Left lobe of liver (tissue), 2 donors: ENCODE measurements around the gene AP2S1. TPM values are rescaled to one million over a fixed set of nuclear protein-coding genes. Genes with fewer than 3 reads are reported as not detected.
"Not testable (repeated sequence)": the region's sequence is repeated elsewhere in the genome, so short reads cannot be mapped to it uniquely, and the experiment has no call there.

Source experiments
- ATAC-seq: fragments of 200-7000 bp; cut with Tn5 transposase; one replicate; pipeline ENCODE4 v1.9.1; 2020; ENCODE audit warnings: mild to moderate bottlenecking, moderate library complexity
- DNase-seq: peaks from one replicate; pipeline ENCODE4 v3.0.0-alpha.2; 2020; ENCODE audit warnings: low spot score
- total RNA-seq: library from RNA; stranded (reverse); gene quantifications from one replicate; pipeline ENCODE4 v1.2.1, GENCODE V29; 2021
- donor health status: DM: no; HTN: no; CAD: no; lungs with moderate emphysema.
- donor health status: DM: no; HTN: yes; CAD: no.

Gene AP2S1
- 89.1 TPM for total RNA-seq

GRCh38 chr19:46850228-46851203, at the start of gene AP2S1:
TSS of gene AP2S1 (minus strand) at chr19:46850846. CDS start at chr19:46850766, 80 bp downstream.
- DNase-seq (peak; percentile 98), ATAC-seq (peak; percentile 87)

- ATAC-seq = no peak
- peak; percentile 35 for DNase-seq
These were observed 49.7 kb upstream of the AP2S1 start for GRCh38 chr19:46900341-46900740.

GRCh38 chr19:46898731-46899130, 48.1 kb upstream of the AP2S1 start:
- no peak for DNase-seq
- ATAC-seq = peak; percentile 22

GRCh38 chr19:46896076-46896794, 45.6 kb upstream of the AP2S1 start:
- DNase-seq (peak; percentile 85), ATAC-seq (peak; percentile 86)

GRCh38 chr19:46892252-46893179, 41.9 kb upstream of the AP2S1 start:
- DNase-seq (no peak), ATAC-seq (no peak)

GRCh38 chr19:46890423-46891170, 40.0 kb upstream of the AP2S1 start:
- DNase-seq (peak; percentile 79), ATAC-seq (peak; percentile 87)

GRCh38 chr19:46887240-46887782, 36.7 kb upstream of the AP2S1 start:
- ATAC-seq (no peak), DNase-seq (no peak)

- ATAC-seq (no peak), DNase-seq (no peak)
These were observed 36.0 kb upstream of the AP2S1 start for GRCh38 chr19:46886546-46887239.

GRCh38 chr19:46885411-46885810, 34.8 kb upstream of the AP2S1 start:
- DNase-seq = no peak
- peak; percentile 68 for ATAC-seq

GRCh38 chr19:46882751-46883150, 32.1 kb upstream of the AP2S1 start:
- not testable (repeated sequence) for DNase-seq, ATAC-seq

- no peak for ATAC-seq
- DNase-seq = peak; percentile 26
These were observed 31.4 kb upstream of the AP2S1 start for GRCh38 chr19:46882034-46882433.

GRCh38 chr19:46881092-46881491, 30.4 kb upstream of the AP2S1 start:
- DNase-seq (no peak), ATAC-seq (no peak)

- ATAC-seq = no peak
- DNase-seq = no peak
These were observed 29.8 kb upstream of the AP2S1 start for GRCh38 chr19:46880431-46880830.

- DNase-seq (peak; percentile 53), ATAC-seq (peak; percentile 45)
These were observed 28.1 kb upstream of the AP2S1 start for GRCh38 chr19:46878613-46879375.

- peak; percentile 69 for DNase-seq
- peak; percentile 79 for ATAC-seq
These were observed 25.0 kb upstream of the AP2S1 start for GRCh38 chr19:46875657-46876056.

GRCh38 chr19:46875234-46875633, 24.6 kb upstream of the AP2S1 start:
- ATAC-seq (no peak), DNase-seq (no peak)

- ATAC-seq (peak; percentile 68), DNase-seq (peak; percentile 45)
These were observed 22.3 kb upstream of the AP2S1 start for GRCh38 chr19:46872967-46873366.

- peak; percentile 42 for DNase-seq
- ATAC-seq = not testable (repeated sequence)
These were observed 20.5 kb upstream of the AP2S1 start for GRCh38 chr19:46871173-46871572.
